HL-60 (cell line): ENCODE measurements around the gene FTCD.

Source experiments
- DNase-seq, 2 experiments: peaks; one replicate each; pipeline ENCODE4 v3.0.0-alpha.2; 2010 to 2020; ENCODE audit warnings: low read depth in 1 of 2, low spot score in 1 of 2
- H3K27ac ChIP-seq: fragments of 250-450 bp; sonication (Bioruptor Pico); replicated peaks from 2 replicates; pipeline ENCODE4 v1.5.1; 2020; ENCODE audit warnings: mild to moderate bottlenecking, moderate library complexity
- H3K27me3 ChIP-seq: fragments of 250-450 bp; sonication (Bioruptor Pico); 2 replicates; pipeline ENCODE4 v1.5.1; 2021; ENCODE audit warnings: mild to moderate bottlenecking, moderate library complexity; ENCODE audit not compliant: insufficient read depth, poor library complexity, severe bottlenecking
- H3K4me3 ChIP-seq: replicated peaks from 2 replicates; pipeline ENCODE4 v1.5.1; 2011; ENCODE audit warnings: mild to moderate bottlenecking, control low read depth, low read length; ENCODE audit not compliant: insufficient read depth
- CTCF ChIP-seq: IDR thresholded peaks from one replicate; pipeline ENCODE4 v1.5.1; 2011; ENCODE audit warnings: low read length, control low read depth, inconsistent platforms; ENCODE audit not compliant: insufficient read depth
- GABPA ChIP-seq: IDR thresholded peaks from 2 replicates; pipeline ENCODE4 v1.6.1; 2012; ENCODE audit warnings: low read depth
- POLR2AphosphoS5 ChIP-seq: IDR thresholded peaks from 2 replicates; pipeline ENCODE4 v1.6.1; 2012; ENCODE audit warnings: low read depth
- SPI1 ChIP-seq: IDR thresholded peaks from 2 replicates; pipeline ENCODE4 v1.6.1; 2012; ENCODE audit warnings: low read depth, mild to moderate bottlenecking, borderline replicate concordance
- TF ChIP-seq, protein P1 (sequence below): IDR thresholded peaks from 2 replicates; pipeline ENCODE4 v1.6.1; 2012; ENCODE audit warnings: low read depth; ENCODE audit not compliant: insufficient replicate concordance

FTCD gene

DNA sequence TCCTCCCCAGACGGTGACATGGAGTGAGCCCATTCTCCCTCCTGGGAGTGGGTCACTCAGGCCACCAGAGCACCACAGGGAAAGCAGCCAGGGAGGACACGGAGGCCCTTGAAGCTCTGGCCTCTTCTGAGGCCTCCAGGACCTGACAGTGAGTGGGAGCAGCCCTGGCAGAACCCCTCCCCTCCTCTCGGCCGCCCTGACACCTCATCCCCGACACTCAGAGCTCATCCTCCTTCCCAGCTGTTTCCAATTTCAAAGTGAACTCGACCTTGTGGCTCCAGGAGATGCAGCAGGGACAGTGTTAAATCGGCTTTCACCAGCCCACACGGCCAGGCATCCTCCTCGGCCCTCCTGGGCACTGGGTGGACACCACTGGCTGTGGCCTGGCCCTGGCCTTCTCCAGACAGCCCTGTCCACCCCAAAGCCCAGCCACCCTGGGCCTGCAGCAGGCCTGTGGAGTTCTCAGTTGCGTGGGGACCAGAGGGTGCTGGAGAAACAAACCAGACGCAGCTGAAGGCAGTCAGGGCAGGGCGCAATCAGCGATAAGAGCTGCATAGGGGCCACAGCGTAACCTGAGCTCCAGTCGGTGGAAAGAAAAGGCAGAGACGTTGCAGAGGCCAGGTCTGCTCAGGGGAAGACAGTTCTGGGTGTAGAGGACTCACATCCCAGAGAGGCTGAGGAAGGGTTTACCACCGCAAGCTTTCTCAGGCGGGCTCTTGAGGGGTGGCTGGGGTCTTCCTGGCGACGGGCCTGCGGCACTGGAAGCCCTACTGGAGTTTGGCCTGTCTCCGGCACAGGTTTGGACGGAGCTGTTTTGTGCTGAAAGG lies 27.1 kb downstream of the FTCD start:
- Histone ChIP-seq H3K27ac (no peak overlapping the region), H3K4me3 (no peak overlapping the region), H3K27me3 (no peaks in the 10 kb centered on the region)
- no peak for TF ChIP-seq GABPA
- TF ChIP-seq CTCF = no peak
- no peak for TF ChIP-seq POLR2AphosphoS5
- TF ChIP-seq, protein P1, sequence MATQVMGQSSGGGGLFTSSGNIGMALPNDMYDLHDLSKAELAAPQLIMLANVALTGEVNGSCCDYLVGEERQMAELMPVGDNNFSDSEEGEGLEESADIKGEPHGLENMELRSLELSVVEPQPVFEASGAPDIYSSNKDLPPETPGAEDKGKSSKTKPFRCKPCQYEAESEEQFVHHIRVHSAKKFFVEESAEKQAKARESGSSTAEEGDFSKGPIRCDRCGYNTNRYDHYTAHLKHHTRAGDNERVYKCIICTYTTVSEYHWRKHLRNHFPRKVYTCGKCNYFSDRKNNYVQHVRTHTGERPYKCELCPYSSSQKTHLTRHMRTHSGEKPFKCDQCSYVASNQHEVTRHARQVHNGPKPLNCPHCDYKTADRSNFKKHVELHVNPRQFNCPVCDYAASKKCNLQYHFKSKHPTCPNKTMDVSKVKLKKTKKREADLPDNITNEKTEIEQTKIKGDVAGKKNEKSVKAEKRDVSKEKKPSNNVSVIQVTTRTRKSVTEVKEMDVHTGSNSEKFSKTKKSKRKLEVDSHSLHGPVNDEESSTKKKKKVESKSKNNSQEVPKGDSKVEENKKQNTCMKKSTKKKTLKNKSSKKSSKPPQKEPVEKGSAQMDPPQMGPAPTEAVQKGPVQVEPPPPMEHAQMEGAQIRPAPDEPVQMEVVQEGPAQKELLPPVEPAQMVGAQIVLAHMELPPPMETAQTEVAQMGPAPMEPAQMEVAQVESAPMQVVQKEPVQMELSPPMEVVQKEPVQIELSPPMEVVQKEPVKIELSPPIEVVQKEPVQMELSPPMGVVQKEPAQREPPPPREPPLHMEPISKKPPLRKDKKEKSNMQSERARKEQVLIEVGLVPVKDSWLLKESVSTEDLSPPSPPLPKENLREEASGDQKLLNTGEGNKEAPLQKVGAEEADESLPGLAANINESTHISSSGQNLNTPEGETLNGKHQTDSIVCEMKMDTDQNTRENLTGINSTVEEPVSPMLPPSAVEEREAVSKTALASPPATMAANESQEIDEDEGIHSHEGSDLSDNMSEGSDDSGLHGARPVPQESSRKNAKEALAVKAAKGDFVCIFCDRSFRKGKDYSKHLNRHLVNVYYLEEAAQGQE = no peak
- no peak for TF ChIP-seq SPI1
- DNase-seq = no peak

DNA sequence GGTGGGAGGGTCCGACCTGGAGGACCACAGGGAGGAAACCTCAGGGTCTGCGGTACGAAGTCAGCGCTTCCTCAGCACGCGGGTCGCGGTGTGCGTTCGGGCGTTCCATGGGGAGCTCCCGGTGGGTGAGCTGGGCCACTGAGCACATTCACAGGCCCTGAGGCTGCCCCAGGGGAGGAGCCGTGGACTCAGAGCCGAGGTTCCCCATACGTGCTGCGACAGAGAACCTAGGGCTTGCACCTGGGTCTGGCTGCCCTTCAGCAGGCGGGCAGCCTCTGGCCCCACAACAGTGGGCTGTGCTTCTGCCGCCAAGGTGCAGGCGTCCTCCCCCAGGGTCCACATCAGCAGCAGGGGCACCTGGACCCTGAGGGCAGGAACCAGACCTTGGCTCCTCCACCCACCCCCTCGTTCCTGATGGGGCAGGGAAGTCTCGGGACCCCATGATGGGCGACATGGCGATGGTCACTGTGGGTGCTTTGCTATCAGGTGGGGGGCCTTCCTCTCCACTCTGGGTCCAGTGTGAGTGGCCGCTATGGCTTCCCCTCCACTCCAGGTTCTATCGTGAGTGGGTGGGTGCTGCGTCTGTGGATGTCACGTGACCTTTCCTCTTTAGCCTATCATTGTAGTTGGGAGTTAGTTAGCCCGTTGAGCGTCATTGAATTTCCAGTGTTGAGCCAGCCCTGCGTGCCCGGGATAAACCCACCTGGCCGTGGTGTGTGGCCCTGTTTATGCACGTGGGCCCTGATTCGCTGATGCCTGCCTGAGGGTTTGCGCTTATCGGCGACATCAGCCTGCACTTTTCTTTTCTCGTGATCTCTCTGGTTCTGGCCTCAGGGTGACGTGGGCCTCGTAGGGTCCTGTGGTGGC lies 27.9 kb downstream of the FTCD start:
- DNase-seq = no peak
- H3K4me3 ChIP-seq = no peak overlapping the region
- TF ChIP-seq POLR2AphosphoS5 (no peak), CTCF (no peak), SPI1 (no peak), GABPA (no peak)
- TF ChIP-seq, protein P1 = no peak
- no peaks in the 10 kb centered on the region for H3K27me3 ChIP-seq
- H3K27ac ChIP-seq = no peak overlapping the region

GRCh38 chr21:46126309-46127238 lies 28.8 kb downstream of the FTCD start:
- no peak overlapping the region for H3K4me3 ChIP-seq
- H3K27ac ChIP-seq = no peak overlapping the region
- H3K27me3 ChIP-seq = no peaks in the 10 kb centered on the region
- DNase-seq = no peak
- TF ChIP-seq POLR2AphosphoS5 (no peak), SPI1 (no peak), GABPA (no peak), CTCF (no peak)
- TF ChIP-seq, protein P1 = no peak
